Activated CD4-positive, alpha-beta T cell treated with anti-CD3 and anti-CD28 coated beads for 24 hours (primary cell): ENCODE measurements around the gene PNMA1.

Experiments
- DNase-seq, 2 donors: peaks; one replicate each; pipeline ENCODE4 v3.0.0-alpha.2; 2020; ENCODE audit warnings: low read depth in 2 of 2

PNMA1 gene

DNA sequence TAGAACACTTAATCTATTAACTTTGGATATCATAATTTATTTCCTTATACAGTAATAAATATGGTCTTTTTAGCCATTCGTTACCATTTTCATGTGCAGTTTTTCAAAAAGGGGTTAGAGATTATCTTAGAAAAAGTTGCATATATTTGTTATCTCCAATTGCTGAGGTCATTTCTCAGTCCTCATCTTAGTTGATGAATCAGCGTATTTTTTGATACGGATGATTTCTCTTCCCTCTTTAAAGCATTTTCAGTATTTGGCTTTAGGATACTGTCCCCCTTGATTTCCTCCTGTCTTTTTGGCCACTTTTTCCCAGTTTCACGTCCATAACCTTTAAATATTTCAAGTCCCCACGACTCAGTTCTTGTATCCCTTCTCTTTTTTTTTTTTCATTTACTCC is 47.6 kb downstream of the PNMA1 start:
- no peak for DNase-seq

DNA sequence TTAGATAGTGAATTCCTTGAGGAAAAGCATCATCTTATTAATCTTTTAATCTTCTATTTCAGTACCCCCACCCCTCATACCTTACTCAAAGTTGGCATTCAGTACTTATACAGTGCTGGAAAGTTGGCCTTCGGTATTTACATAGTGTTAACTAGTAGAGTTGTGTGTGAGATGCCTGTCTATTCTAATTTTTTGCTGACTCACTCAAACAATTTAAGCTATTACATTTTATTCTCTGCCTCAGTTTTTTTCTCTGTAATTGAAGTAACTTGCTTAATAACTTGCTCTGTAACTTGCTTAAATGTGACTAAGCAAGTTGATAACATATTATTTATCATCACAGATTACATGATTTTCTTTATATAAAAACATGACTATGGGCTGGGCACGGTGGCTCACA is 49.1 kb downstream of the PNMA1 start:
- DNase-seq = no peak

DNA sequence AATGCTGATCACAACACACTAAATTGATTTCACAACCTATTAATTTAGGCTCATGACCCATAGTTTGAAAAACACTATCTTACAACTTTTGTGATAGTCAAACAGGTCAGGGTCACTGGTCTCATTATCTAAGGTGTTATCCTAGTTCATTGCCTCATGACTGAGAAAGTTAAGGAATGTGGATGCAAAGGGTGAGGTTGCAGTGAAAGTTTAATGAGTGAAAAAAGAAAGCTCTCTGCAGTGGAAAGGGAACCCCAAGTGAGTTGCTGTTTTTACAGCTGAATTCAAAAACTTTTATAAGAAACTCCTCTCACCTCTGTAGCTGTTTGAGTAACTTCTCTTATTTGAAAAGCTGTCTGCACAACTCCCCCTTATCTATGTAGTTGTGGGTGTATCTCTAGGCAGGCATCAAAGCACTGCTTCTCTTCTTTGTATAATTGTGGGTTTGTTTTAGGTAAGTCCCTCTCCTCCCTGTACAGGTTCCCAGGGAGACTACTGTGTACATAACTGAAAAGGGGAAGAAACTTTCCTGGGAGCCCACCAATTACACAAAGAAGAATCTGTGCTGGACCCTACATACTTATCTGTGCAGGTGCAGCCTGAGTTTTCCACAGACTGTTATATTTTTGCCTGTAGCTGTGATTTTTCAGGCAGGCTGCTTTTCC is 50.5 kb downstream of the PNMA1 start:
- DNase-seq = no peak

DNA sequence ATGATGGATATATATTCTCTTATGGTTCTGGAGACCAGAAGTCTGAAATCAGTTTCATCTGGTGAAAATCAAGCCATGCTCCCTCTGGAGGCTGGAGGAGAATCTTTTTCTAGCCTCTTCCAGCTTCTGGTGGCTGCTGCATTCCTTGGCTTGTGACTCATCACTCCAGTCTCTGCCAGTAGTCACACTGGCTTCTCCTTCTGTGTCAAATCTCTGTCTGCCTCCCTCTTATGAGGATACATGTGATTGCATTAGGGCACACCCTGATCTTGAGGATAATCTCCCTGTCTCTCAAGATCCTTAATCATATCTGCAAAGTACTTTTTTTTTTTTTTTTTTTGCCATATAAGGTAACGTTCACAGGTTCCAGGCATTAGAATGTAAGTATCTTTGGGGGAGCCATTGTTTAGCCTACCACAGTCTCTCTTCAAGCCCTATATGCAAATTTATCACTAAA is 51.7 kb downstream of the PNMA1 start:
- DNase-seq = no peak

DNA sequence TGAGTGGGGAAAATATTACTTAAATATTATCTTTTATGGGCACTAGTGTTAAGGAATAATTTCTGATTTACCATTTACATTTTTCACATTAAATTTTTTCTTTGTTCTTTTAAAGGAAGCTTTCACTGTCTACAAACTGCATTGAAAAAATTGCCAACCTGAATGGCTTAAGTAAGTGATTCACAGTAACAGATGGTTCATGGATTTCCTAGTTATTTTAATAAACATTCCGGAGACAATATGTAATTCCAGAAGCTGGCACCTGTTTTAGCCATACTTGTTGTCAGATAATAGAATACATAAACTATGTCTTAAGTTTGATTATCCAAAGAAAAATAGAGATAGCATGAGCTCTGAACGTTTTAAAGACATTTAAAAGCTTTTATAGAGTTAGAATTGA is 52.3 kb downstream of the PNMA1 start:
- no peak for DNase-seq
